GF-D8 (cell line): ENCODE measurements around the gene PLET1.

Experiments used
- DNase-seq: peaks from one replicate; lab custom pipeline; 2025; lab: John Stamatoyannopoulos, UW

PLET1 gene

GRCh38 chr11:112281726-112282125 lies 21.1 kb upstream of the PLET1 start:
- no peak for DNase-seq

- peak; percentile 89 for DNase-seq
Observed at GRCh38 chr11:112280268-112281126, 19.8 kb upstream of the PLET1 start.

GRCh38 chr11:112279901-112280267 lies 19.2 kb upstream of the PLET1 start:
- peak; percentile 54 for DNase-seq

- no peak for DNase-seq
Observed at GRCh38 chr11:112278803-112279202, 18.1 kb upstream of the PLET1 start.

GRCh38 chr11:112277941-112278340 lies 17.3 kb upstream of the PLET1 start:
- no peak for DNase-seq

GRCh38 chr11:112277029-112277428 lies 16.4 kb upstream of the PLET1 start:
- no peak for DNase-seq

GRCh38 chr11:112274007-112274783 lies 13.5 kb upstream of the PLET1 start:
- DNase-seq, result no peak

GRCh38 chr11:112273066-112273465 lies 12.4 kb upstream of the PLET1 start:
- no peak for DNase-seq

- no peak for DNase-seq
Observed at GRCh38 chr11:112271242-112271641, 10.6 kb upstream of the PLET1 start.

GRCh38 chr11:112270551-112271180 lies 10.0 kb upstream of the PLET1 start:
- no peak for DNase-seq

- no peak for DNase-seq
Observed at GRCh38 chr11:112269139-112269538, 8.5 kb upstream of the PLET1 start.

GRCh38 chr11:112268406-112268805 lies 7.7 kb upstream of the PLET1 start:
- DNase-seq, result no peak

- no peak for DNase-seq
Observed at GRCh38 chr11:112267188-112267591, 6.5 kb upstream of the PLET1 start.

GRCh38 chr11:112266410-112266778 lies 5.7 kb upstream of the PLET1 start:
- DNase-seq, result no peak

- DNase-seq, result no peak
Observed at GRCh38 chr11:112265659-112266409, 5.2 kb upstream of the PLET1 start.

- DNase-seq, result no peak
Observed at GRCh38 chr11:112255067-112255720, 5.5 kb downstream of the PLET1 start.

GRCh38 chr11:112253605-112254242 lies 6.9 kb downstream of the PLET1 start:
- DNase-seq, result no peak

GRCh38 chr11:112249871-112250610 lies 10.6 kb downstream of the PLET1 start:
- DNase-seq, result no peak

- DNase-seq, result no peak
Observed at GRCh38 chr11:112248201-112248600, 12.5 kb downstream of the PLET1 start.

- no peak for DNase-seq
Observed at GRCh38 chr11:112247201-112247600, 13.5 kb downstream of the PLET1 start.
